Urothelium cell line (cell line): Measurements from ENCODE around the gene FGR.
A peak's percentile ranks its signal among the peaks of the same experiment; 100 is the strongest.

Source experiments
- DNase-seq: peaks from one replicate; pipeline ENCODE4 v3.0.0; 2011; ENCODE audit warnings: low spot score, mixed read lengths
- FAIRE-seq: peaks from 2 replicates; lab custom pipeline; 2011; peaks lifted over from hg19 to GRCh38; lab: Jason Lieb, UNC

Gene FGR

DNA sequence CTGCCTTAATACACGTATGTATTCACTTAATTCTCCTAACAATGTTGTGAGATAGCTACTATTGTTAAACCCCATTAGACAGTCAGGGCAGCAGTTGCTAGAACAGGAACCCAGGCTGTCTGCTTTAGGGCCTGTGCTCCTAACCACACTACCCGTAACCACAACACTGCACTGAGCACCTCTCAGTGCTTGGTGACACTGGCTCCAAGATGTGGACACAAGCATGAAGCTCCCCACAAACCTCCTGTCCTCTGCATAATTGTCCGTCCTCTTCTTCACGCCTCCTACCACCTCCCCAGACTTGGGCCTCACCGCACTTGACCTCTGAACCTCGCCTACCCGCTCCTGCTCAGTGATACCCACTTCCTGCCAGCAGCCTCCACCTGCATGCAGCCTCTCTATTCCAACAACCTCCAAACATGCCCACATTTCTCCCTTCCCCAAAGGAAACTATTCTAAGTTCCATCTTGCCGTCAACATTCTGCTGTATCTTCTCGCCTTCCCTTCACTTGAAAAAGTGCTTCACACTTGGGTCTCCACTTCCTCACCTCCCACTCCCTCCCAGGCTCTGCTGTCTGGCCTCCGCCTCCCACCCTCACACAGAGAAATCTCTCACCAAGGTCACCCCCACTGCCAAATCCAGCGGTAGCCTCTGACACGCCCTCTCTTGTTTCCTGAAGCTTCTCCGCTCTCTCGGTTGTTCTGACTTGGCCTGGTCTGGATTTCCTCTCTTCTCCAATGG is 16.5 kb downstream of the FGR start:
- no peak for FAIRE-seq
- DNase-seq = no peak

DNA sequence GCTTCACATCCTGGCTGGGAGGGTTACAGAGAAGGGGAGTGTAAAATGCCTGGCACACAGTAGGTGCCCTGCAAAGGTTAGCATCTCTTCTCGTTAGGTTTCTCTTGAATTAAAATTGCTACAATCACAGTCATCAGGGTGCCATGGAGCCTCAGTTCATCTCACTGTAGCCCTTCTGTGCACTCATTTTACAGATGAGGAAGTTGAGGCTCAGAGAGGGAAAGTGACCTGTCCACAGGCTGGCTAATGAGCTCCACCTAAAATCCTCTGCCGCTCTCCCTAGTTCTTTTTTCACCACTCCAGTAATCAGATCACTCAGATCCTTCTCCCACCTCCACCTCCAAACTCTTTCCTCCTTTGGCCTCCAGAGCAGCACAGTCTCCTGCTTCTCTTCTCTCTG is 17.6 kb downstream of the FGR start:
- no peak for DNase-seq
- FAIRE-seq = no peak

GRCh38 chr1:27616441-27616840 is 18.5 kb downstream of the FGR start:
- no peak for FAIRE-seq
- no peak for DNase-seq

- no peak for DNase-seq
- no peak for FAIRE-seq
Measured at GRCh38 chr1:27615346-27616192, 19.4 kb downstream of the FGR start.

- no peak for DNase-seq
Measured at GRCh38 chr1:27614625-27615344, 20.2 kb downstream of the FGR start.

GRCh38 chr1:27614043-27614624 is 20.9 kb downstream of the FGR start:
- peak; percentile 9 for FAIRE-seq
- no peak for DNase-seq

More at GRCh38 chr1:27614625-27615344, 20.2 kb downstream of the FGR start:
- FAIRE-seq = no peak

- FAIRE-seq (no peak), DNase-seq (no peak)
Measured at GRCh38 chr1:27612718-27613117, 22.3 kb downstream of the FGR start.

DNA sequence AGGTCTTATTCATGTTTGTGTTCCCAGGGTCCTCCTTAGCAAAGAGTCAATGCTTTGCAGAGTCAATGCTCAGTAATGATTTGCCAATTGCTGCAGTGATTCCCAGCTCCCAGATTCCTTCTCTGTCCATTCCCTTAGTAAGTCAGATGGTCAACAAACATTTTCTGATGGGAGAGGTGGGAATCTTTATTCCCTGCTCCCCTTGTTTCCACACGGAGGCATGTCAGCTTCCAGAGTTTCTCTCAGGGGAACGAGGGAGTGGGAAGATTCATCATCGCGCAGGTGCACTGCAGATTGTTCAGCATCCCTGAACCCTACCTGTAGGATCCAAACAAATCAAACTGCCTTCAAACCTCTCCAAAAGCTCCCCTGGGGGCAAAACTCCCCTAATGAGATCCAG is 23.5 kb downstream of the FGR start:
- FAIRE-seq = no peak
- no peak for DNase-seq

DNA sequence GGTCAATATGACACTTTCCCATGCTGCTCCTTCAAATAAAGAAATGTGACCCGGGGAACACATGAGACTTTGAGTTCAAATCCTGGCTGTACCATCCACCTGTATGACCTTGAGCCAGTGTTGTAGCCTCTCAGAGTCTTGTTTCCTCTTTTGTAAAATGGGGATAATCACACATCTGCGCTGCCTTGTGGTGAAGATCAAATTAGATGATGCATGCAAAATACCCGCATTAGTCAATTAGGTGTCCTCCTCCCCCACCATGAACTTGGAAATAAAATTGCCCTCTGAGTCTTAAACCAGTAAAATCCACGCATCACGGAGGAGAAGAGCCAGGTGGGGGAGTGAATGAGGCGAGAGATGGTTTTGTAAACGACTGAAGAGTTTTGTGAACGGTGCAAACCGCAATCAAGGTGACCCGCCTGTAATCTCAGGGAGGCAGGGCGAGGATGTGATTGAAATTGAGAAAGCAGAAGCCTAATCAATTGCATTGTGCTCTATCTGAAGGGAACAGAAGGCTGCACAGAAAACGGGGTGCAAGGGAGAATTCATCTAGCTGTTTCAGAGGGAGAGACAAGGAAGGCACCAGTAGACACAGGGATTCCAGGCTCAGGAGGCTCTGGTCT is 25.3 kb downstream of the FGR start:
- DNase-seq (no peak), FAIRE-seq (no peak)

GRCh38 chr1:27609210-27609555 is 25.8 kb downstream of the FGR start:
- no peak for FAIRE-seq

GRCh38 chr1:27607239-27607804 is 27.7 kb downstream of the FGR start:
- no peak for DNase-seq
- FAIRE-seq = no peak

More at GRCh38 chr1:27609210-27609555, 25.8 kb downstream of the FGR start:
- DNase-seq = no peak

- no peak for FAIRE-seq
- no peak for DNase-seq
Measured at GRCh38 chr1:27606708-27607238, 28.2 kb downstream of the FGR start.

DNA sequence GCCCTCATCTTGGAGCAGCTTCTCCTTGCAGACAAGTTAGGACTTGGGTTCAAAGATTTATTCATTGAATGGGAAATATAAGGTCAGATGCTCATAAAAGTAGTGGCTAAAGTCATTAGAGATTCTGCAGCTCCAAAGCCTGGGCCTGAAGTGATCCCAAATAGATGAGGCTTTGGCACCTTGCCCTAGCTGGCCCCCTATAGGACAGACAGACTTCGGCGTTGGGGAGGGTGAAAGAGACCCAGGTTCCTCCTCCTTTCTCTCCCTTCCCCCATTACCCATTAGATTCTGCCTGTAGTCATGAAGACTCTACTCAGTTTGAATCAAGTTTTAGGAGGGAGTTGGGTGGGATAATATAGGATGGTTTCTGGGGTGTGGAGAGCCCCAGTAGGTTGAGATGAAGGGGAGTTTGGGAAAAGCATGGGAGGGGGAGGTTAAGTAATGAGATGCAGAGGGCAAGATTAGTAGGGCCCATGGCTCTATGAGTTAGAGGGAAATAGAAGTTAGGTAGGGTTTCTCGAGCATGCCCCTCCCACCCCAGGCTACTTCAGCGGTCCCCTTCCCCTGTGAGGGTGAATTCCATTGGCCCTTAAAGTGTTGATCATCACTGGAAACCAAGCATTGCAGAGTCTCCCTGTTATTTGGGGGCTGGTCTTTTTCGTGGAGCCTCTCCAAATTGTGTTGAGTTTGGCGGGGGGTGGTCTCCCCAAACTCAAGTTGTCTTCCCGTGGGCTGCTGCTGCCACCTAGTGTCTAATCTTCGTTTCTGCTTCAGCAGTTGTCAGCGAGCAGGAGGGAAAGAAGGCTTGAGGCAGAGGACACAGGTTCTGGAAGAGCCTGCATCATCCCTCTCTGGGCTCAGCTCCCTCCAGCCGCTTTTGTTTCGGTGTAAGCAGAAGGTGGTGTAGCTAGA is 28.9 kb downstream of the FGR start:
- DNase-seq = peak; percentile 59
- no peak for FAIRE-seq

GRCh38 chr1:27605300-27605766 is 29.7 kb downstream of the FGR start:
- DNase-seq = no peak
- no peak for FAIRE-seq

DNA sequence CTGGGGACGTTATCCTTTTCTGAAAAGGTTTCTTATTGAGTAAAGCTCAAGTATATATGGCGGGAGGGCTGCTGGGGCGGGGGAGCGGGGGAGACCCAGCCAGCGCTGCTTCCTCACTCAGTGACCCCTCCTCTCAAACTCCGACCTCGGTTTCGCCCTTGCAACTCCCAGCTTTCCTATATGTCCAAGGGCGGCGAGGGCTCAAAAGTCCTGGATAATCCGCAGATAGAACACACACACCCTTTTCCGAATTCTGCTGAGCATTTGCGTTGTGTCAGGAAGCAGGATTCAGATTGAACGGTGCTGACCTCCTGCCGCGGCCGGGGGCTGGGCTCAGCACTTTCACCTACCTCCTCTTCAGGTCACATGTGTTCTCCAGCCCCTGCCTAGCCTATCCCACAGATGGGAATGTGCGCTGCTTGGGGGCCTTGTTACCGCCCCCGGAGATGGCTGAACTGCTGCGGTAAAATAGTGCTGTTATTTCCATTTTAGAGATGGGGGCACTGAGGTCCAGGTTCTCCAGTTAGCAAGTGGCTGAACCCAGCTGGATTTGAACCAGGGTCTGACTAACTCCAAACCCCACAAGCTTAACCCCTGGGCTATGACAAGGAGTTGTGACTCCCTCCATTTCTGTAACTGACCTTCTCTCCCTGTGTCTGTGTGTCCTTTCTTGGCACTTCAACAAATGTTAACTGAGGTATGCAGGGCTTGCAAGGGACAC is 30.2 kb downstream of the FGR start:
- FAIRE-seq = no peak
- no peak for DNase-seq

- DNase-seq (peak; percentile 93), FAIRE-seq (peak; percentile 93)
Measured at GRCh38 chr1:27603681-27604578, 31.1 kb downstream of the FGR start, which contains the start of gene AHDC1. TSS of gene AHDC1 (minus strand) at chr1:27604144. CDS start at chr1:27552115, 52,029 bp downstream.

DNA sequence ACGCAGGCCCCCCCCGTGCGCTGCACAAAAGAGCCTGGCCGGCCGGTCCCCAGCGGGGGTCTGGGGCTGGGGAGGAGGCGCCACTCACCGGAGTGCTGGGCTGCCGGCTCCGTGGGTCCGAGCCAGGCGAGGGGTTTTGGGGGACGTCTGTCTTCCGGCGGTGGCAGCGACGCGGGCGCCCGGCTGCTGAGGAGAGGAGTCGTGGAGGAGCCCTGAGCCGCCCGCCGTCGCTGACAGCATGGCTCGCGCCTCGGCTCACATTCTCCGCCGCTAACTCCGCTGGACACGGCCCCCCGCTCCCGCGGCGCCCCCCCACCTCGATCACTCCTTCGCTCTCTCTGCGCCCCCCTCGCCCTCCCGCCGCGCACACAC is 31.7 kb downstream of the FGR start:
- FAIRE-seq = no peak

More for the DNA sequence above, 31.7 kb downstream of the FGR start:
- peak; percentile 52 for DNase-seq
